HG03175 (cell line): ENCODE measurements around the gene CCT7.
"Not testable (repeated sequence)": the region's sequence is repeated elsewhere in the genome, so short reads cannot be mapped to it uniquely, and the experiment has no call there.

Experiments
- ATAC-seq: cut with Tn5 transposase; IDR thresholded peaks from one replicate; pipeline ENCODE4 v1.9.1; 2021; ENCODE audit warnings: mild to moderate bottlenecking, moderate library complexity; ENCODE audit not compliant: unreplicated experiment

The CCT7 gene

GRCh38 chr2:73233932-73234832, at the start of gene CCT7:
Gene CCT7 (plus strand): TSS chr2:73234308. CDS start chr2:73234379, 71 bp downstream.
- peak; percentile 64 for ATAC-seq

DNA sequence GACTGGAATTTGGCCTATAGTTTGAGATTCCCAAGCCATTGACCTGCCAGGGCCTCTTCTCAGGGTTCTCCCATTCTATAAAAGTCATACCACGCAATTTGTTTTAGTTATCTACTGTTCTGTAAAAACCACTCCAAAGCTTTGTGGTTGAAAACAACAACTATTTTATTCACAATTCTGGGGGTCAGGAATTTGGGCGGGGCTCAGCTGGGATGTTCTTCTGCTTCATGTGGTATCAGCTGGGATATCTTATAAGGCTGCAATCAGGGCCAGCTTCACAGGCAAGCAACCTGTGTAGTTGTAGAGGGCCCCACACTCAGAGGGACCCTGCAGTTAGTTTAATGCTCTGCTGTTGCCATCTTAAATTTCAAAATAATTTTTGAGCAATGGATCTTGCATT, 48.1 kb upstream of the CCT7 start:
- no peak for ATAC-seq

GRCh38 chr2:73187549-73187948, 46.6 kb upstream of the CCT7 start:
- ATAC-seq: no peak

DNA sequence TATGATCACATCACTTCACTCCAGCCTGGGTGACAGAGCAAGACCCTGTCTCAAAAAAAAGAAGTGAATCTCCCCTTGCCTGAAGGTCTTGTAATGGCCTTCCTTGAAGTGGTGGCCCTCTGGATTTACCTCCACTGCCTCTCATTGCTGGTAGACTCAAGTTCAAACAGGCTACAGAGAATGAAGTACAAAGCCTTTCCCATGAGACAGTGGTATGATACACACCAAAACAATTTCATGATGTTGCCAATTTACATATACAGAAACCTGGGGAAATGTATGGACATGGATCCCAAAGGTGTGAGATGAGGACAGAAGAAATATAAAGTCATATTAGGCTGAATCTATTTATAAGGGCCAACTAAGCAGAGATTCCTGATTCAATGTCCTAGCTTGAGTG, 36.5 kb upstream of the CCT7 start:
- no peak for ATAC-seq

GRCh38 chr2:73200281-73200680, 33.8 kb upstream of the CCT7 start:
- not testable (repeated sequence) for ATAC-seq

DNA sequence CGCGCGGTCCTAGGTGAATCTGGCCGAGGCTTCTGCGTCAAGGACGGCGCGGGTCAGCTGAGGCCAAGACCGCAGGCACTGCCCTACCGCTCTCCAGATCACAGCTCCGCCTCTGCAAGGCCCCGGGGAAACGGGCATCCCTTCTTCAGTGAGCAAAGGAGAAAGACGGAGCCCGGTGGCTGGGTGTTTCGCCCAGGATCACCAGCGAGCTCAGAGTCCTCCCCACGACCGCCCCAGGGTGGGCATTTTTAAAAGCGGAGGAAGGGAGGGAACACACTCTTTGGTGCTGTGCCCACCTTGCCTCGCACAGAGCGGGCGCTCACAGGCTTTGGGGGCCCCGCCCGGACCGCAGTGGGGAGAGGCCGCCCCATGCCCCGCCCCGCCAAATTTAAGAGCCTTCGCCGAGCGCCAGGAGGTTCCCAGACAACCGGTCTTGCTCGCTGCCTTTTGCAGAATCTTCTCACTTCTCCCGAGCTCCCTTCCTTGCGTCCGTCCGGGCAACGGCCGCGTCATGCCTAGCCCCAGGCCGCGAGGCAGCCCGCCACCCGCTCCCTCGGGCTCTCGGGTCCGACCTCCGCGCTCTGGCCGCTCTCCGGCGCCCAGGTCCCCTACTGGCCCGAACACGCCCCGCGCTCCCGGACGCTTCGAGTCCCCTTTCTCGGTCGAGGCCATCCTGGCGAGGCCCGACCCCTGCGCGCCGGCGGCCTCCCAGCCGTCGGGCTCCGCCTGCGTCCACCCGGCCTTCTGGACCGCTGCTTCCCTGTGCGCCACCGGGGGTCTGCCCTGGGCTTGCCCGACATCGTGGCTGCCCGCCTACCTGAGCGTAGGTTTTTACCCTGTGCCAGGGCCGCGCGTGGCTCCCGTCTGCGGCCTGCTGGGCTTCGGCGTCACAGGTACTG, 31.7 kb upstream of the CCT7 start, which contains the start of gene NOTO:
TSS of gene NOTO (plus strand) at position 419 of the 899 bp plus-strand sequence. CDS start at position 512, 93 bp downstream.
- ATAC-seq: no peak

DNA sequence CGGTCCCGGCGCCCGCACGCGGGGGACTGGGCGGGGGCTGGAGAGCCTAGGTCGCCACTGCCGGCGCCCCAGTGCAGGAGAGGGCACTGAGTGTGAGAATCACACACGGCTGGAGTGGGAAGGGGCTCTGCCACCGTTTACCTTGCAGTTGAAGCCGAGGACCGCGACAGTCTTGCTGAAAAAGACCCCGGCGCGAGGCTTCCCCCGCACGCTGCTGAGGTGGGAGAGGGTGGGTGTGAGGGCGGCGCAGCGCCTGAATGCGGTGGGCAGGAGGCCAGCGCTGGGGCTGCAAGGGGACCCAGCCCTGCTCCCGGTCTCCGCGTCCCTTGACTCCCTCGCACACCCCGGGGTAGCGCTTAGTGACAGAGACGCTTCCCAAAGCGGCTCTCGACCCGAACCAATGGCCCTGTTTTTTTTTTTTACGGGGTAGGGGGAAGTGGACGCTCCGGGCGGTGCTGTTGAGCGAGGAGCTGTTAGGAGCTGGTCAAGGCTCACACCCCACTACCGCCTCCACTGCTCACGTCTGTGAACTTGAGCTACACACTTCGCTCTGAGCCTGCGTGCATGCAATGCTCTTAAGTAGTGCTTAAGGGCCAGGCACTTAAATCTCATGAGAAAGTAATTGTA, 30.9 kb upstream of the CCT7 start:
- no peak for ATAC-seq

- no peak for ATAC-seq
These were observed 28.5 kb upstream of the CCT7 start for GRCh38 chr2:73205611-73206010.

DNA sequence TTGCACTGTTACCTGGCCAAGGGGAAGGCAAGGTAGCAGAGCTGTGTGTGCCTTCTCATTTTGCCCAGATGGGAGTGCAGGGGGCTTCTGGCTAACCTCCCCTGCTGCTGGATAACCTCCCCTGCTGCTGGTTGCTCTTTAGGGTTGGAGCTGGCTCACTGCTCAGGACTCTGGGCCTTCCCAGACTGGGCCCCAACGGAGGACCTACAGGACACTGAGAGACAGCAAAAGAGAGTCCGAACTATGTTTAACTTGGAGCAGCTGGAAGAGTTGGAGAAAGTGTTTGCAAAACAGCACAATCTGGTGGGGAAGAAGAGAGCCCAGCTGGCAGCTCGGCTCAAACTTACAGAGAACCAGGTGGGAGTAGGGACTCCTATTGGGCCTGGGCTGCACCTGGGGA, 25.9 kb upstream of the CCT7 start:
- ATAC-seq: no peak

DNA sequence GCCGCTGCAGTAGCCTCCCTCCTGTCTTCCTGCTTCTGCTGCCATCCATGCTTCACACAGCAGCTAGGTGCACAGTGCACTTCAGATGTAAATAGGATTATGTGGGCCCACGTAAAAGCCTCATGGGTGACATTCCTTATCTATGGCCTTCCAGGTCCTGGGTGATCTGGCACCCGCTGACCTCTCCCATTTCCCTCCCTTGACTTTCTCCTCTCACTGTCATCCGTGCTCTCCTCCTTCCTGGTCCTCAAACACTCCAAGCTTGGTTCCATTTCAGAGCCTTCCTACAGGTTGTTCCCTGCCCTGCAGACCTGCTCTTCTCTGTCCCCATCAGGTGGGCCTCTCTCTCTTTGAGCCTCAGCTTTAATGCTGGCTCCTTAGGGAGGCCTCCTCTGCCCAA, 24.1 kb upstream of the CCT7 start:
- no peak for ATAC-seq

GRCh38 chr2:73210696-73211095, 23.4 kb upstream of the CCT7 start:
- no peak for ATAC-seq

DNA sequence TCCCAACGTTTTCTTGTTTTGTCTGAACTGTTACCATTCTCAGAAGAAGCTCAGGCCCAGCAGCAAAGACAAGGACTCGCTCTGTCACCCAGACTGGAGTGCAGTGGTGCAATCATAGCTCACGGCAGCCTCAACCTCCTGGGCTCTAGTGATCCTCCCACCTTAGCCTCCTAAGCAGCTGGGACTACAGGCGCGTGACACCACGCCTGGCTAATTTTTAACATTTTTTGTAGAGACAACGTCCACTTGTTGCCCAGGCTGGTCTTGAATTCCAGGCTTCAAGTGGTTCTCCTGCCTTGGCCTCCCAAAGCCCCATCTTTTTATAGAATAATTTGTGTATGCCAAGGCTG, 22.0 kb upstream of the CCT7 start:
- ATAC-seq: no peak

- ATAC-seq: peak; percentile 72
These were observed 21.5 kb upstream of the CCT7 start for GRCh38 chr2:73212448-73213176.

DNA sequence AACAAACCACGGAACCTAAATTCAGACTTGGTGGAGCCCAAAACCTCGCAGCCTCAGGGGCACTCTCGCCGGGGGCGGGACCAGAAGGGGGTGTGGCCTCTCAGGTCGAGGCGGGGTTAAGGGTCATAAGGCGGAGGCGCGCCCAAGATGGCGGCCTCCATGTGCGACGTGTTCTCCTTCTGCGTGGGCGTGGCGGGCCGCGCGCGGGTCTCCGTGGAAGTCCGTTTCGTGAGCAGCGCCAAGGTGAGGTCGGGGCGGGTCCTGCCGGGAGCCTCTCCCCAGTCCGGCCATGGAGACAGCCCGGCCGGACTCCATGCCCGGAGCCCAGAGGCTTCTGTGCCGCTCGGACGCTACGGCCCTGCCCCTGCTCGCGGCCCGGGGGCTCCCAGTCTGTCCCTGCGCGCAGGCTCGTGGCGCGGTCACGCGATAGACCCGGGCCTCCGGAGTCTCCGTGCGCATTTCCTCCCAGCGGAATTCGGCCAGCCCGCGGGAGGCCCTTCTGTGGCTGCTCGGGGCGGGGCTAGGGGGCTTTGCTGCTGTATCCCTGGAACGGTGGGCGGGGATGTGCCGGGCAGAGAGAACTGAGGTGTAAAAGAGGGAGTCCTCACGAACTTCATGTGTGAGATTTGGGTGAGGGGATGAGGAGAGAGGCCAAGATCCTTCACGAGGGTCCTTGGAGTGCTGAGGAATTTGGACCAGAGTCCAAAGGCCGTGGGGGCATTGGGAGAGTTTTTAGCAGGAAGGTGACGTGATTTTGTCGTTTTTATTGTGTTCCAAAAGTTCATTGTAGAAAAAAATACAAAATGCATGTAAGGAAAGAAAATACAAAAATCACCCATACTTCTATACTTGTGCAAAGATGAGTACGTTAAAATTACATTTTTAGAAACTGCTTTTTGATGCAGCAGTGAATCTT, 19.7 kb upstream of the CCT7 start, which contains the start of gene SMYD5:
TSS of gene SMYD5 (plus strand) at position 126 of the 916 bp plus-strand sequence. CDS start at position 148, 22 bp downstream.
- peak; percentile 91 for ATAC-seq

DNA sequence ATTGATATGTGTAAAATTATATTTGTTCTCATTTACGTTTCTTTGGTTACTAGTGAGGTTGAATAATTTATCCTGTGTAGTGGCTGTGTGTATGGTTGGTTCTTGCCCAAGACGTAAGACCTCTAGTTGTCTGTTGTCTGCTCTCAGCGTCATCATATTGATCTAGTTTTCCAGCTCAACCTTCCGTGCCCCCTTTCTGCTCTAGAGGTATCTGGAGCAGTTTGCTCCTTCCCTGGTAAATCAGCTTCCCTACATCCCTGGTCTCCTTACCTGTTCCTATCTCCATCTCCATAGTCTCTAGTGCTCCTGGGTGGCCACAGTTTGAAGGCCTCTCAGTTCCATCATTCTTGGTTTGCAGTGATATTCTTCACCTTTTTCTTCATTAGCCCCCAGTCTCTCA, 18.9 kb upstream of the CCT7 start:
- ATAC-seq: no peak

DNA sequence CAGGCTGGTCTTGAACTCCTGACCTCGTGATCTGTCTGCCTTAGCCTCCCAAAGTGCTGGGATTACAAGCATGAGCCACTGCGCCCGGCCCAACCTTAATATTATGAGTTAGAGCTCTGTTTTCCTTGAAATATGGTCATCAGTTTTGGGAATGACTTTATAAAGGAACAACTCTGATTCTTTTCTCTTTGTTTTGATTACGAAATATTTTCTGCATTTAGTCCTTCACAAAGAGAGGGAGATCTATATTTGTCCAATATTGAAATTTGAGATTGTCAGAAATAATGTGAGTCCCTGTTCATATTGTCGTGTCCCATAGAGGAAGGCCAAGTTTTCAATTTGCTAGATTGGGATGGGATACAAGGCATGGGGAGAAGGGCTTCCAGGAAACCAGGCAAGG, 16.9 kb upstream of the CCT7 start:
- ATAC-seq: no peak

DNA sequence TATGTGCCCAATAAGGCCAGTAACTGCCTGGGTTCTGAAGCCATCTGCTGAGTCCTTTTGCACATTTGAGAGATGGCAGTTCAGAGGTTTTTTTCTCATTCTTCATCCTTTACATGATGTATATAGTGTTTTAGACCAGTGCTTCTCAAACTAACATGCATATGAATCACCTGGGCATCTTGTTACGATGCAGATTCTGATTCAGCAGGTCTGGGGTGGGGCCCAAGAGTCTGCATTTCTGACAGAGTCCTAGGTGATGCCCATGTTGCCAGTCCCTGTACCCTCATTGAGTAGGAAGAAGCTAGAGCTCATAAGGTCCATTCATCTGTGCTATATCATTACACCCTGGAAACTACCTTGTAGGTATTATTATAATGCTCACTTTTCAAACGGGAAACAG, 16.3 kb upstream of the CCT7 start:
- no peak for ATAC-seq

- ATAC-seq: no peak
These were observed 15.8 kb upstream of the CCT7 start for GRCh38 chr2:73218298-73218697.

DNA sequence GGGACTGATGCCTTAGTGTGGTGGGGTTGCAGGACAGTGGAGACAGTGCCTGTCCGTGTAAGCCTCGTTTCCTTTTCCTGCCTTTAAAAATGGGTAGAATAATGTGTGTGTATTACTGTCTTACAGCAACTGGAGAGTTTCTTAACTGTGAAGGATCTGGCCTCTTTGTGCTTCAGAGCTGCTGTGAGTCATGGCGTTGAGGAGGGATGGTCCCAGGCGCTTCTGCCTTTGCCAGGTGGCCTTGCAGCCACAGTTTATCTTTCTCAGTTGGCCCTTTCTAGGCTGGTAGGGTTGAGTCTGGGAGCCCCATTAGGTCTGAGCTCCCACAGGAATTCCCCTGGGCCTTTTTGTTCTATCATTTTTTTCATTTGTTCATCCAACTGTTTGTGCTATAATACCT, 10.3 kb upstream of the CCT7 start:
- ATAC-seq: no peak
